Liver (tissue), 3 donors: ENCODE results near the gene WWC2.

Source experiments
- ATF3 ChIP-seq: IDR thresholded peaks from 2 replicates; pipeline ENCODE4 v1.6.1; 2016; ENCODE audit warnings: antibody characterized with exemption
- CTCF ChIP-seq: fragments of 150-350 bp; IDR thresholded peaks from 2 replicates; pipeline ENCODE4 v1.5.1; 2017; ENCODE audit warnings: improper control_type of control experiment, low read depth, low read length; ENCODE audit not compliant: missing input control
- FOXA2 ChIP-seq: IDR thresholded peaks from 2 replicates; pipeline ENCODE4 v1.6.1; 2016; ENCODE audit warnings: antibody characterized with exemption
- GABPA ChIP-seq, 2 donors: IDR thresholded peaks in 1 of 2; conservative IDR thresholded peaks in 1 of 2; 2 replicates each; pipeline ENCODE4 v1.6.1; 2016; ENCODE audit warnings: antibody characterized with exemption in 2 of 2, mild to moderate bottlenecking in 1 of 2, moderate library complexity in 1 of 2
- HNF4G ChIP-seq: IDR thresholded peaks from 2 replicates; pipeline ENCODE4 v1.6.1; 2016; ENCODE audit warnings: antibody characterized with exemption
- MAX ChIP-seq: IDR thresholded peaks from 2 replicates; pipeline ENCODE4 v1.6.1; 2016; ENCODE audit warnings: antibody characterized with exemption
- RXRA ChIP-seq, 2 donors: IDR thresholded peaks; 2 replicates each; pipeline ENCODE4 v1.6.1; 2017 to 2018; ENCODE audit warnings: antibody characterized with exemption in 2 of 2, mild to moderate bottlenecking in 1 of 2
- SP1 ChIP-seq: IDR thresholded peaks from 2 replicates; pipeline ENCODE4 v1.6.1; 2018; ENCODE audit warnings: antibody characterized with exemption, mild to moderate bottlenecking
- TAF1 ChIP-seq: conservative IDR thresholded peaks from 2 replicates; pipeline ENCODE4 v1.6.1; 2016; ENCODE audit warnings: antibody characterized with exemption, mild to moderate bottlenecking
- YY1 ChIP-seq: IDR thresholded peaks from 2 replicates; pipeline ENCODE4 v1.6.1; 2016; ENCODE audit warnings: antibody characterized with exemption, mild to moderate bottlenecking
- donor health status: healthy.
- donor health status: healthy.

GRCh38 chr4:183204793-183205192 is 105.7 kb downstream of the WWC2 start:
- TF ChIP-seq CTCF (no peak), YY1 (no peak), ATF3 (no peak), HNF4G (no peak), GABPA (IDR thresholded peaks at IDR 0.05 in 1 of 2, conservative IDR thresholded peaks at IDR 0.05 in 1 of 2) (no peak), MAX (no peak), FOXA2 (no peak), TAF1 (no peak), SP1 (no peak), RXRA (IDR thresholded peaks at IDR 0.05) (no peak)
